CD4-positive, alpha-beta memory T cell (primary cell): ENCODE measurements around the gene ARHGAP42. TPM values are rescaled to one million over a fixed set of nuclear protein-coding genes. Genes with fewer than 3 reads are reported as not detected.
A peak's percentile ranks its signal among the peaks of the same experiment; 100 is the strongest.

Source experiments
- CTCF ChIA-PET: fragments of 350-600 bp; sonication (Branson Sonifier 250); formaldehyde crosslinking; loops from one replicate; lab custom pipeline; 2021; ENCODE audit warnings: inconsistent platforms; ENCODE audit not compliant: partially characterized antibody; lab: Charles Lee
- POLR2A ChIA-PET: fragments of 350-600 bp; sonication (Branson Sonifier 250); formaldehyde crosslinking; loops from one replicate; lab custom pipeline; 2021; ENCODE audit not compliant: partially characterized antibody; lab: Charles Lee
- DNase-seq, 5 donors: peaks; one replicate each; pipeline versions ENCODE4 v3.0.0 to v3.0.0-alpha.2; 2020 to 2022; ENCODE audit warnings: mixed read lengths in 1 of 5
- H3K27ac ChIP-seq: one replicate; pipeline ENCODE4 v1.7.0; 2013; ENCODE audit warnings: low read depth, low read length
- H3K27me3 ChIP-seq: 2 replicates; pipeline ENCODE4 v1.7.0; 2013; ENCODE audit warnings: mild to moderate bottlenecking, low read length, moderate library complexity; ENCODE audit not compliant: insufficient read depth
- H3K36me3 ChIP-seq: 2 replicates; pipeline ENCODE4 v1.7.0; 2013; ENCODE audit warnings: mild to moderate bottlenecking, low read length, moderate library complexity; ENCODE audit not compliant: insufficient read depth
- H3K4me1 ChIP-seq: 2 replicates; pipeline ENCODE4 v1.7.0; 2013; ENCODE audit warnings: mild to moderate bottlenecking, low read length, moderate library complexity; ENCODE audit not compliant: insufficient read depth
- H3K4me3 ChIP-seq, 2 donors: one replicate each; pipeline ENCODE4 v1.7.0; 2013; ENCODE audit warnings: low read length in 2 of 2, mild to moderate bottlenecking in 1 of 2
- H3K9me3 ChIP-seq, 2 donors: one replicate each; pipeline ENCODE4 v1.7.0; 2013; ENCODE audit warnings: low read length in 2 of 2, control low read depth in 1 of 2; ENCODE audit not compliant: control insufficient read depth in 1 of 2
- H3K27ac Mint-ChIP-seq, 7 donors: one replicate each; pipeline ENCODE4 v1.8.0; 2020 to 2021; ENCODE audit warnings: mixed read lengths in 7 of 7, mild to moderate bottlenecking in 6 of 7, inconsistent platforms in 3 of 7, moderate library complexity in 3 of 7
- H3K27me3 Mint-ChIP-seq, 2 donors: one replicate each; pipeline ENCODE4 v1.8.0; 2020 to 2021; ENCODE audit warnings: mixed read lengths in 2 of 2
- H3K36me3 Mint-ChIP-seq, 2 donors: one replicate each; pipeline ENCODE4 v1.8.0; 2020 to 2021; ENCODE audit warnings: mixed read lengths in 2 of 2, inconsistent platforms in 1 of 2, mild to moderate bottlenecking in 1 of 2
- H3K4me1 Mint-ChIP-seq, 4 donors: one replicate each; pipeline ENCODE4 v1.8.0; 2020 to 2021; ENCODE audit warnings: mixed read lengths in 4 of 4, mild to moderate bottlenecking in 1 of 4
- H3K4me3 Mint-ChIP-seq, 8 donors: one replicate each; pipeline ENCODE4 v1.8.0; 2020 to 2021; ENCODE audit warnings: mixed read lengths in 8 of 8, mild to moderate bottlenecking in 7 of 8, moderate library complexity in 6 of 8, inconsistent platforms in 3 of 8
- H3K9me3 Mint-ChIP-seq, 8 donors: one replicate each; pipeline ENCODE4 v1.8.0; 2020 to 2021; ENCODE audit warnings: mixed read lengths in 8 of 8, mild to moderate bottlenecking in 5 of 8, inconsistent platforms in 3 of 8, moderate library complexity in 1 of 8
- intact Hi-C: fragments of 100-400 bp; cut with micrococcal nuclease; formaldehyde crosslinking; loops from one replicate; pipeline ENCODE4 v1.15.1; 2023
- polyA plus RNA-seq, 2 donors: library from polyadenylated mRNA; unstranded; fragments of 300-500 nt; fragmentation: Illumina TruSeq; gene quantifications; one replicate each; pipeline ENCODE4 v1.2.3, GENCODE V29; 2021
- total RNA-seq, 2 experiments: library from RNA; stranded (reverse); gene quantifications; one replicate each; pipeline ENCODE4 v1.2.3, GENCODE V29; 2021

The ARHGAP42 gene, protein sequence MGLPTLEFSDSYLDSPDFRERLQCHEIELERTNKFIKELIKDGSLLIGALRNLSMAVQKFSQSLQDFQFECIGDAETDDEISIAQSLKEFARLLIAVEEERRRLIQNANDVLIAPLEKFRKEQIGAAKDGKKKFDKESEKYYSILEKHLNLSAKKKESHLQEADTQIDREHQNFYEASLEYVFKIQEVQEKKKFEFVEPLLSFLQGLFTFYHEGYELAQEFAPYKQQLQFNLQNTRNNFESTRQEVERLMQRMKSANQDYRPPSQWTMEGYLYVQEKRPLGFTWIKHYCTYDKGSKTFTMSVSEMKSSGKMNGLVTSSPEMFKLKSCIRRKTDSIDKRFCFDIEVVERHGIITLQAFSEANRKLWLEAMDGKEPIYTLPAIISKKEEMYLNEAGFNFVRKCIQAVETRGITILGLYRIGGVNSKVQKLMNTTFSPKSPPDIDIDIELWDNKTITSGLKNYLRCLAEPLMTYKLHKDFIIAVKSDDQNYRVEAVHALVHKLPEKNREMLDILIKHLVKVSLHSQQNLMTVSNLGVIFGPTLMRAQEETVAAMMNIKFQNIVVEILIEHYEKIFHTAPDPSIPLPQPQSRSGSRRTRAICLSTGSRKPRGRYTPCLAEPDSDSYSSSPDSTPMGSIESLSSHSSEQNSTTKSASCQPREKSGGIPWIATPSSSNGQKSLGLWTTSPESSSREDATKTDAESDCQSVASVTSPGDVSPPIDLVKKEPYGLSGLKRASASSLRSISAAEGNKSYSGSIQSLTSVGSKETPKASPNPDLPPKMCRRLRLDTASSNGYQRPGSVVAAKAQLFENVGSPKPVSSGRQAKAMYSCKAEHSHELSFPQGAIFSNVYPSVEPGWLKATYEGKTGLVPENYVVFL
- not detected for total RNA-seq
- polyA plus RNA-seq, result not detected

DNA sequence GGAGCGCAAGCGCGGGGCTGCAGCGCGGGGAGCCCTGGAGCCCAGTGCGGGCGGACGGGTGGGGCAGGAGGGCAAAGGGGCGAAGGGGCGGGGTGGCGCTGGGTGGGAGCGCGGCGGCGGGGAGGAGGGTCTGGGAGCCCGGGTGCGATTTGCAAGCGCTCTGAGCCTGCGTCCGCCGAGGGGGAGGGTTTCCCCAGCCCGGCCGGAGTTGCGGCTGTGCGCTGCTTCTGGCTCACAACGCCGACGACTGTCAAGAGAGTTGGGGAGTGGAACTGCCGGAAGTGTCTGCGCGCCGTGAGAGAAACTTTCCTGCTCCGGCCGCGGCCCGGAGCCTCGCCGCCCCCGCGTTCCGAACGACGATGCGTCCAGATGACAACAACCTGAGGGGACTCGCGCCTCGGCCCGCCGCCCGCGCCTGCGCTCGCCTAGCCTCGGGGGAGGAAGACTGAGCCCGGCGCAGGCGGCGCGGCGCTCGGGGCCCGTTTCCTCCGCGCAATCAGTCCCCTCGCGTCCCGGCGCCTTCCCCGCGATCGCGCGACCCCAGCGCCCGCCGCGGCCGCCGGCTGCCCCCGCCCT is at the start of gene ARHGAP42:
Gene ARHGAP42 (plus strand): TSS at position 235 of the 576 bp plus-strand sequence. CDS start 391 bp downstream, outside the sequence.
- CTCF ChIA-PET, result no interaction called here
- H3K27ac Mint-ChIP-seq, result no peak within 1 kb of the TSS
- H3K4me3 Mint-ChIP-seq, result peak within 1 kb of the TSS; percentile 52 to 81 (median 72)
- no peaks in the 10 kb centered on the region for H3K36me3 Mint-ChIP-seq
- H3K4me3 ChIP-seq, result no peak within 1 kb of the TSS
- peaks cover 10 to 16% of the 10 kb centered on the region in 2 donors for H3K27me3 Mint-ChIP-seq
- intact Hi-C loops, result no loop called here
- peaks cover 5 to 15% (median 6%) of the 10 kb centered on the region in 4 donors for H3K4me1 Mint-ChIP-seq
- H3K9me3 Mint-ChIP-seq, result peaks cover 0 to 16% (median 4%) of the 10 kb centered on the region in 8 donors
- no peak within 1 kb of the TSS for H3K27ac ChIP-seq
- DNase-seq, result no peak
- H3K4me1 ChIP-seq, result no peaks in the 10 kb centered on the region
- no peaks in the 10 kb centered on the region for H3K27me3 ChIP-seq
- no peaks in the 10 kb centered on the region for H3K36me3 ChIP-seq
- POLR2A ChIA-PET, result no interaction called here
- no peaks in the 10 kb centered on the region for H3K9me3 ChIP-seq

DNA sequence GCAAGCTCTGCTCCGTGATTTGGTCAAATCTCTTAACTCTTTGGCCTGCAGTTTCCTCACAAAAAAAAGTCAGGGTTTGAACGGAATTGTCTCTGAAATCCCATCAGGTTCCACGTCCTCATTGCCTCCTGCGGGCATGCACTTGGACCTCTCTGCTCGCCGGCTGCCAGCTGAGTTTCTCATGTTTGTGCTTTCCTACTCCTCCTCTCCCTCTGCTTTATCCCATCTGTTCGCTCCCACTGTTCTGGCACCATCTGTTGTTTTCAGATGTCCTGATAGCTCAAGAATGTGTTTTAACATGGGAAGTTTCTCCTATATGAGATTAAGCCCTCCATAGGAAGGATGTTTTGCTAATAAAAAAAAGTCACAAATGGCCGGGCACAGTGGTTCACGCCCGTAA is 49.4 kb upstream of the ARHGAP42 start:
- Histone ChIP-seq H3K9me3 (no peaks in the 10 kb centered on the region), H3K36me3 (no peaks in the 10 kb centered on the region), H3K27ac (no peak overlapping the region), H3K27me3 (no peaks in the 10 kb centered on the region), H3K4me3 (no peak overlapping the region), H3K4me1 (no peaks in the 10 kb centered on the region)
- Mint-ChIP-seq H3K36me3 (no peaks in the 10 kb centered on the region), H3K27me3 (no peaks in the 10 kb centered on the region), H3K4me1 (no peaks in the 10 kb centered on the region), H3K9me3 (peaks cover 0 to 18% (median 5%) of the 10 kb centered on the region in 8 donors), H3K4me3 (no peak overlapping the region), H3K27ac (no peak overlapping the region)
- CTCF ChIA-PET, result no interaction called here
- POLR2A ChIA-PET, result no interaction called here
- no peak for DNase-seq
- intact Hi-C loops, result no loop called here

DNA sequence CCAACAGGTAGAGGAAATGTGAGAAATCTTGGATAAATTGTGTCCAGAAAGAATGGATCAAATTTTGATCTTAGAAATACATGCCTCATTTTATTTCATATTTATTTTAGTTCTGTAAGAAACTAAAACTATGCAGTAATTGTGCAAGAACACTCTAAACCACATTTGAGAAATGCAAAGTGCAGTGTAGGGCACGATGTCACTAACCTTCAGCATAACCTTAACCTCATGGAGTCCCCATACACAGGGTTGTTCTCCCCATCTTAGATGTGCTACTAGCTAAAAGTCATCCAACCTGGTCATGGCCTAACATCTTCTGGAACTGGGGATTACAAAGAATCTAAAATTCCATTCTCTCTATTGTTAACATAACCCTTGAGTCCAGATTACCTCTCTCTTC is 48.4 kb upstream of the ARHGAP42 start:
- H3K9me3 Mint-ChIP-seq, result peaks cover 0 to 23% (median 5%) of the 10 kb centered on the region in 8 donors
- CTCF ChIA-PET, result no interaction called here
- intact Hi-C loops, result no loop called here

DNA sequence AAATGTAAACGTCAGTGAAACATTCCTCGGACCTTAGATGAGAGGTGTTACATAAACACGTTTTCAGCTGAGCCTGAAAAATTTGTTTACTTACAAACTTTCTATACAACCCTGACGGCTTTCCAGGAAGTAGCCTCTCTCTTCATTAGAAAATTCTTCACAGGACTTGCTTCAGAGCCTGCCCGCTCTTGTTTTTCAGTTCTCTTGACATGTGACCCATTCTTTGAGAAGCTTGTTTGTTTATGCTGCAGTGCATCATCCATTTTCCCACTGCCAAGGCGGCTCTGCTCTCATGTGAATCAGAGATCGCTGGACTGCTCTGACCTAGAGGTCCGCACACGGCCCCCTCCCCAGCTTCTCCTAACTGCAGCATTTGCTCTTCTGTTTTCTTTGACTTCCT is 47.9 kb upstream of the ARHGAP42 start:
- Mint-ChIP-seq H3K4me3 (no peak overlapping the region), H3K9me3 (peaks cover 0 to 23% (median 5%) of the 10 kb centered on the region in 8 donors), H3K4me1 (no peaks in the 10 kb centered on the region), H3K36me3 (no peaks in the 10 kb centered on the region), H3K27me3 (no peaks in the 10 kb centered on the region), H3K27ac (no peak overlapping the region)
- intact Hi-C loops, result no loop called here
- no peak for DNase-seq
- Histone ChIP-seq H3K4me1 (no peaks in the 10 kb centered on the region), H3K27ac (no peak overlapping the region), H3K9me3 (no peaks in the 10 kb centered on the region), H3K27me3 (no peaks in the 10 kb centered on the region), H3K36me3 (no peaks in the 10 kb centered on the region), H3K4me3 (no peak overlapping the region)
- ChIA-PET CTCF (no interaction called here), POLR2A (no interaction called here)

More for the DNA sequence above, 48.4 kb upstream of the ARHGAP42 start:
- H3K36me3 ChIP-seq, result no peaks in the 10 kb centered on the region
- no peak overlapping the region for H3K4me3 ChIP-seq
- H3K27me3 ChIP-seq, result no peaks in the 10 kb centered on the region
- Mint-ChIP-seq H3K27me3 (no peaks in the 10 kb centered on the region), H3K4me1 (no peaks in the 10 kb centered on the region), H3K36me3 (no peaks in the 10 kb centered on the region), H3K27ac (no peak overlapping the region), H3K4me3 (no peak overlapping the region)
- no peak for DNase-seq
- POLR2A ChIA-PET, result no interaction called here
- no peak overlapping the region for H3K27ac ChIP-seq
- H3K9me3 ChIP-seq, result no peaks in the 10 kb centered on the region
- H3K4me1 ChIP-seq, result no peaks in the 10 kb centered on the region

DNA sequence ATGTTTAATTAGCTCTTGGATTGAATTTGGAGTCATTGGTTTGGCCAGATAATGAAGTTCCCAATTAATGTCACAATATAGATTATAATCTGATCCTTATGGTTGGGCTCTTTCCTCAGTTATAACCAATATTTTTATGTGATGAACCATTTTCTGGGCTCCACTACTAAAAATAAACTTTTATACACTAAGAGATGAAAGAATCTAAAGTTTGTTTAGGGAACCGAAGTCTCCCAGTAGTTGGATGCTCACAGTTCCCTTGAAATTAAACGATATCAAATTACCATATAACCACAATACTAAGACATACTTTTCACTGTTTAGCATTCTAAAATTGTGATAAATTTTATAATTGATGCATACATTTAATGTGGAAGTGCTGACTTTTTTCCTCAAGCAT is 47.0 kb upstream of the ARHGAP42 start:
- Mint-ChIP-seq H3K4me3 (no peak overlapping the region), H3K4me1 (no peaks in the 10 kb centered on the region), H3K27ac (no peak overlapping the region), H3K27me3 (no peaks in the 10 kb centered on the region), H3K9me3 (peaks cover 0 to 18% (median 3%) of the 10 kb centered on the region in 8 donors), H3K36me3 (no peaks in the 10 kb centered on the region)
- Histone ChIP-seq H3K36me3 (no peaks in the 10 kb centered on the region), H3K4me1 (no peaks in the 10 kb centered on the region), H3K9me3 (no peaks in the 10 kb centered on the region), H3K27ac (no peak overlapping the region), H3K4me3 (no peak overlapping the region), H3K27me3 (no peaks in the 10 kb centered on the region)
- CTCF ChIA-PET, result no interaction called here
- DNase-seq, result no peak
- intact Hi-C loops, result no loop called here
- POLR2A ChIA-PET, result no interaction called here

DNA sequence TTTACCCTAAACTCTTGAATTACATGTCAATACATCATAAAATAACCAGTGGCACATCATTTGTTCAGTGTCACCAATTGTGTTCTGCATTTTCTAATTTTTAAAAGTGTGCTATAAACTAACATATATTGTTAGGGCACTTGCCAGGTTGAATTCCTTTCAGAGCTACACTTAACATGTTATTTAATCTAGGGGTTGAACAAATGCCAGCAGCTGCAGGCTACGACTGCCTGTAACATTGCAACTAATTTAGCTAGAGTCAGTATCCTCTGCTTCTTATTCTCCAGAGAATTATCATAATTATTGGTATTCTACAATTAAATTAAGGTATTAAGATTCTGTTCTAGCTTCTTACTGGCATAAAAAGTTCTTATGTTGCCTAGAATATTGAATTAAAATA is 46.4 kb upstream of the ARHGAP42 start:
- Mint-ChIP-seq H3K4me3 (no peak overlapping the region), H3K27ac (no peak overlapping the region), H3K27me3 (no peaks in the 10 kb centered on the region), H3K4me1 (no peaks in the 10 kb centered on the region), H3K36me3 (no peaks in the 10 kb centered on the region), H3K9me3 (peaks cover 0 to 19% (median 3%) of the 10 kb centered on the region in 8 donors)
- Histone ChIP-seq H3K4me1 (no peaks in the 10 kb centered on the region), H3K27me3 (no peaks in the 10 kb centered on the region), H3K27ac (no peak overlapping the region), H3K9me3 (no peaks in the 10 kb centered on the region), H3K36me3 (no peaks in the 10 kb centered on the region), H3K4me3 (no peak overlapping the region)
- ChIA-PET CTCF (no interaction called here), POLR2A (no interaction called here)
- no peak for DNase-seq
- intact Hi-C loops, result no loop called here

DNA sequence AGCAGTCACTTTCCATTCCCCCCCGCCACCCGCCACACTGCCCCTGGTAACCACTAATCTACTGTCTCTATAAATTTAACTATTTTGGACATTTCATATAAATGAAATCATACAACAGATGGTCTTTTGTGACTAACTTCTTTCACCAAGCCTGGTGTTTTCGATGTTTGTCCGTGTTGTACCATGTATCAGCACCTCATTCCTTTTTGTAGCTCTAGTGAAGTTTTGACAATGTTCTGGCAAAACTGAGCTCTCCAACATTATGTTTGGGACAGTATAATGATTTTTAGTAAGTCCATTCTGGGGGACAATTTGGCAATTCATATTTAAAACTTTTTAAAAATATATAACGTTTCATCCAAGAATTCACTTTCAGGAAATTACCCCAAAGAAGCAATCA is 45.6 kb upstream of the ARHGAP42 start:
- Mint-ChIP-seq H3K27me3 (no peaks in the 10 kb centered on the region), H3K9me3 (peaks cover 0 to 22% (median 6%) of the 10 kb centered on the region in 8 donors), H3K4me1 (no peaks in the 10 kb centered on the region), H3K36me3 (no peaks in the 10 kb centered on the region), H3K27ac (no peak overlapping the region), H3K4me3 (no peak overlapping the region)
- Histone ChIP-seq H3K36me3 (no peaks in the 10 kb centered on the region), H3K27ac (no peak overlapping the region), H3K4me3 (no peak overlapping the region), H3K4me1 (no peaks in the 10 kb centered on the region), H3K27me3 (no peaks in the 10 kb centered on the region), H3K9me3 (no peaks in the 10 kb centered on the region)
- ChIA-PET POLR2A (no interaction called here), CTCF (no interaction called here)
- DNase-seq, result no peak
- intact Hi-C loops, result no loop called here
